Measurements from ENCODE around the gene EGFL8.

DNA sequence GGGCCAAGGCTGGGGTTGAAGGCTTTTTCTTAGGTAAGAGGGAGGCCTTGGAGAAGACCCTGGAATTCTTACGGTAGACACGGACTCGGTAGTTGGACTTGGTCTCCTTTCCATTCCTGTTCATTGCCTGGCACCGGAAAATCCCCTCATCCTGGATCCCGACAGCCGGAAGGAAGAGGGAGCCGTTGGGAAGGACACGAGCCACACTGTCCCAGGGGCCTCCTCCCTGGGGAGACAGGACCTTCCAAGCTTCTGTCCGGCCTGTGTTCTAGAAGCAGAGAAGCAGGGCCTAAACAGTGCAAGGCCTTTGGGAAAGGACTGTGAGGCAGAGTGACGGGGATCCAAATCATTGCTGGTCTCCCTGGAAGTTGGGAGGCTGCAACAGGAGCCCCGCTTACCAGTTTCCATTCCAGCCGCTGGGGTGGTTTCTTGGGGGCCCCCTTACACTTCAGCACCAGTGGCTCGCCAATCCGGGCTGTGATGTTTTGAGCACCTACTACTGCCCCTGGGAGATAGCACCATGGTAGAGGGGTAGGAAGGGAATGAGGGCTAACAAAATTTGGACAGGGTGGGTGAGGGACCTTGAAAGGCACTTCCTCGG is 19.2 kb downstream of the EGFL8 start:
- TF ChIP-seq, protein P1, sequence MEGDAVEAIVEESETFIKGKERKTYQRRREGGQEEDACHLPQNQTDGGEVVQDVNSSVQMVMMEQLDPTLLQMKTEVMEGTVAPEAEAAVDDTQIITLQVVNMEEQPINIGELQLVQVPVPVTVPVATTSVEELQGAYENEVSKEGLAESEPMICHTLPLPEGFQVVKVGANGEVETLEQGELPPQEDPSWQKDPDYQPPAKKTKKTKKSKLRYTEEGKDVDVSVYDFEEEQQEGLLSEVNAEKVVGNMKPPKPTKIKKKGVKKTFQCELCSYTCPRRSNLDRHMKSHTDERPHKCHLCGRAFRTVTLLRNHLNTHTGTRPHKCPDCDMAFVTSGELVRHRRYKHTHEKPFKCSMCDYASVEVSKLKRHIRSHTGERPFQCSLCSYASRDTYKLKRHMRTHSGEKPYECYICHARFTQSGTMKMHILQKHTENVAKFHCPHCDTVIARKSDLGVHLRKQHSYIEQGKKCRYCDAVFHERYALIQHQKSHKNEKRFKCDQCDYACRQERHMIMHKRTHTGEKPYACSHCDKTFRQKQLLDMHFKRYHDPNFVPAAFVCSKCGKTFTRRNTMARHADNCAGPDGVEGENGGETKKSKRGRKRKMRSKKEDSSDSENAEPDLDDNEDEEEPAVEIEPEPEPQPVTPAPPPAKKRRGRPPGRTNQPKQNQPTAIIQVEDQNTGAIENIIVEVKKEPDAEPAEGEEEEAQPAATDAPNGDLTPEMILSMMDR (IDR thresholded peaks at IDR 0.05): no peak
- no peak for TF ChIP-seq POLR2A (IDR thresholded peaks at IDR 0.05)

All from Peyer's patch (tissue), 4 donors.